Kidney (tissue), 14 donors: ENCODE data around the gene JAK1. TPM values are rescaled to one million over a fixed set of nuclear protein-coding genes. Genes with fewer than 3 reads are reported as not detected.

Experiments
- DNase-seq, 5 donors: peaks; one replicate each; pipeline ENCODE4 v3.0.0-alpha.2; 2013 to 2020
- FAIRE-seq: peaks from 2 replicates; lab custom pipeline; 2012; peaks lifted over from hg19 to GRCh38; lab: Jason Lieb, UNC
- H3K27ac ChIP-seq, 2 donors: one replicate each; pipeline ENCODE4 v1.7.0; 2013; ENCODE audit warnings: low read depth in 2 of 2, low read length in 2 of 2, inconsistent platforms in 1 of 2
- H3K27me3 ChIP-seq: one replicate; pipeline ENCODE4 v1.7.1; 2013; ENCODE audit warnings: low read length, inconsistent platforms; ENCODE audit not compliant: control insufficient read depth, insufficient read depth
- H3K36me3 ChIP-seq, 3 donors: one replicate each; pipeline versions ENCODE4 v1.7.0 to v1.7.1; 2013; ENCODE audit warnings: low read length in 3 of 3, control low read depth in 1 of 3, inconsistent platforms in 1 of 3; ENCODE audit not compliant: insufficient read depth in 3 of 3, control insufficient read depth in 2 of 3
- H3K4me1 ChIP-seq, 3 donors: one replicate each; pipeline versions ENCODE4 v1.7.0 to v1.7.1; 2013; ENCODE audit warnings: low read length in 3 of 3, inconsistent platforms in 1 of 3, low read depth in 1 of 3; ENCODE audit not compliant: control insufficient read depth in 2 of 3, insufficient read depth in 2 of 3
- H3K4me3 ChIP-seq, 3 donors: one replicate each; pipeline versions ENCODE4 v1.7.0 to v1.8.1; 2013; ENCODE audit warnings: low read length in 3 of 3, control low read depth in 1 of 3, inconsistent platforms in 1 of 3
- H3K9ac ChIP-seq, 3 donors: one replicate each; pipeline versions ENCODE4 v1.7.0 to v1.7.1; 2013; ENCODE audit warnings: low read length in 3 of 3, control low read depth in 1 of 3, inconsistent platforms in 1 of 3
- H3K9me3 ChIP-seq, 3 donors: one replicate each; pipeline versions ENCODE4 v1.7.0 to v1.7.1; 2013; ENCODE audit warnings: low read length in 3 of 3, control low read depth in 1 of 3, inconsistent platforms in 1 of 3; ENCODE audit not compliant: control insufficient read depth in 2 of 3, insufficient read depth in 1 of 3
- intact Hi-C: fragments of 100-400 bp; cut with DNase I; formaldehyde crosslinking; loops from one replicate; pipeline ENCODE4 v1.11.1; 2022
- polyA plus RNA-seq: library from polyadenylated mRNA; stranded (reverse); fragments of 350-450 nt; fragmentation: Illumina TruSeq; extraction: RNeasy Lipid Tissue Mini Kit (QIAGEN cat#74804); gene quantifications from one replicate; pipeline ENCODE4 v1.2.3, GENCODE V29; 2014; ENCODE audit warnings: low read depth, low replicate concordance; ENCODE audit not compliant: insufficient read depth
- total RNA-seq: library from RNA; stranded (reverse); fragmentation: NEBNext Ultra II Directional; extraction: Animal tissue kit (Norgen Biotek cat#: 25700); gene quantifications from one replicate; pipeline ENCODE4 v1.2.1, GENCODE V29; 2021
- TF ChIP-seq, protein P1 (sequence below): IDR thresholded peaks from 3 replicates; pipeline ENCODE4 v1.5.1; 2012; ENCODE audit warnings: mild to moderate bottlenecking, moderate library complexity, borderline replicate concordance; ENCODE audit not compliant: insufficient read depth; ENCODE audit errors: extremely low read depth
- donor health status: control.
- donor health status: control.
- donor health status: control.
- donor health status: control.
- donor health status: control.
- donor health status: DM: yes; HTN: yes; CAD: no.
- donor health status: Normal renal cell carcinoma (clear cell type).

JAK1 gene
- total and polyA plus RNA-seq, 2 donors from 2014 or later: 33.6 to 173 TPM

DNA sequence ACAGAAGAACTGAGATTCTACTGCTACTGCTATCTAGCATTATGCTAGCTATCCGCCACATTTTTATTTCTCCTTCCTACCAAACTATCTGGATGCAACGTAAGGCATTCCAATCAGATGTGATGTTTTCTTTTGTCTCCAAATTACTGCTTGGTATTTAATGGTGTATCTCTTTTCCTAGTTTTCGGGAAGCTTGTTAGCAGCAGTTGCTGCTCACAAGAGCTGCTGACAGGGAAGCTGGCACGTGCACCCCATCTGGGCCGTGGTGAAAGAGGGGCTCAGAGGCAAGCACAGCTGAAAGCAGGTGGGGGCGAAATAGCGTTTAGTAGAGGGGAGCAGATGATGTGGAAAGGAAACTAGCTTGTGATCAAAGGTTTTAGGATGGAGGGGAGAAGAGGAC, 57.3 kb downstream of the JAK1 start:
- no peaks in the 10 kb centered on the region for H3K9me3 ChIP-seq
- H3K27me3 ChIP-seq: no peaks in the 10 kb centered on the region
- intact Hi-C loops: no loop called here
- FAIRE-seq: no peak
- TF ChIP-seq, protein P1, sequence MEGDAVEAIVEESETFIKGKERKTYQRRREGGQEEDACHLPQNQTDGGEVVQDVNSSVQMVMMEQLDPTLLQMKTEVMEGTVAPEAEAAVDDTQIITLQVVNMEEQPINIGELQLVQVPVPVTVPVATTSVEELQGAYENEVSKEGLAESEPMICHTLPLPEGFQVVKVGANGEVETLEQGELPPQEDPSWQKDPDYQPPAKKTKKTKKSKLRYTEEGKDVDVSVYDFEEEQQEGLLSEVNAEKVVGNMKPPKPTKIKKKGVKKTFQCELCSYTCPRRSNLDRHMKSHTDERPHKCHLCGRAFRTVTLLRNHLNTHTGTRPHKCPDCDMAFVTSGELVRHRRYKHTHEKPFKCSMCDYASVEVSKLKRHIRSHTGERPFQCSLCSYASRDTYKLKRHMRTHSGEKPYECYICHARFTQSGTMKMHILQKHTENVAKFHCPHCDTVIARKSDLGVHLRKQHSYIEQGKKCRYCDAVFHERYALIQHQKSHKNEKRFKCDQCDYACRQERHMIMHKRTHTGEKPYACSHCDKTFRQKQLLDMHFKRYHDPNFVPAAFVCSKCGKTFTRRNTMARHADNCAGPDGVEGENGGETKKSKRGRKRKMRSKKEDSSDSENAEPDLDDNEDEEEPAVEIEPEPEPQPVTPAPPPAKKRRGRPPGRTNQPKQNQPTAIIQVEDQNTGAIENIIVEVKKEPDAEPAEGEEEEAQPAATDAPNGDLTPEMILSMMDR: no peak
- no peak for DNase-seq
- no peak overlapping the region for H3K4me3 ChIP-seq
- H3K27ac ChIP-seq: no peak overlapping the region
- no peaks in the 10 kb centered on the region for H3K36me3 ChIP-seq
- peaks cover 0 to 11% (median 10%) of the 10 kb centered on the region in 3 donors for H3K4me1 ChIP-seq
- H3K9ac ChIP-seq: no peak overlapping the region

DNA sequence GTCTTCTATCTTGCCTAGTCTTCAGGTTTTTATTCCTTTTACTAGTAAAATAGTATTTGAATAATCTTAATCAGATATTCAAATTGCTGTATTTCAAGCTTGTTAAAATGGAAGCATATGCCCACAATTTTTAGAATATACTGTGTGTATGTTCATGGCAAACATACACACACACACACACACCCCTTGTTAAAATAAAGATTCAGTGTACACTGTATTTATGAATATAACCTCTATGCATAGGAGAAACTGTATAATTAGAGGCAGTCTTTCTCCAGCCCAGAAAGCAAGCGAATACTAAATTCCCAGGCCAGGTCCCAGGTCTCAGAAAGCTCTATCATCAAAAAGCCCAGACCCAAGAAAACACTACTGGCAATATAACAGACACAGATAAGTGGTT, 57.8 kb downstream of the JAK1 start:
- TF ChIP-seq, protein P1: no peak
- no peak for DNase-seq
- H3K27ac ChIP-seq: no peak overlapping the region
- no peak for FAIRE-seq
- intact Hi-C loops: no loop called here
- H3K4me1 ChIP-seq: peaks cover 0 to 10% (median 8%) of the 10 kb centered on the region in 3 donors
- no peaks in the 10 kb centered on the region for H3K9me3 ChIP-seq
- H3K27me3 ChIP-seq: no peaks in the 10 kb centered on the region
- H3K4me3 ChIP-seq: no peak overlapping the region
- H3K36me3 ChIP-seq: no peaks in the 10 kb centered on the region
- H3K9ac ChIP-seq: no peak overlapping the region

DNA sequence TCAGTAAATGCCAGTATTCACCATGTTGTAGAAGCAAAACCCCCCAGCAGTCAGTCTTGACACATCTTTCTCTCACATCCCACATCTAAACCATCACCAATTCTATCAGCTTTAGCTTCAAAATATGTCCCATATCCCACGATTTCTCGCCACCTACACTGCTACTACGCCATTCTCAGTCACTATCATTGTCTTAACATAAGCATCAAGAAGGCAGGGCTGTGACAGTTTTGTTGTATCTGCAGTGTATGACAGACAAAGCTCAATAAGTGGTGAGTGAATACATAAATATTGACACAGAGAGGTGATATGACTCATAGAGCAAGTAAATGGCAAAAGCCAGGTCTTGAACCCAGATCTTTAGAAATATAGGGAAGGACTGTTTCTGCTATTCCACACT, 59.9 kb downstream of the JAK1 start:
- no peaks in the 10 kb centered on the region for H3K36me3 ChIP-seq
- H3K4me3 ChIP-seq: no peak overlapping the region
- intact Hi-C loops: no loop called here
- H3K9ac ChIP-seq: no peak overlapping the region
- H3K27me3 ChIP-seq: no peaks in the 10 kb centered on the region
- DNase-seq (no peak), FAIRE-seq (no peak)
- H3K27ac ChIP-seq: no peak overlapping the region
- peaks cover 0 to 2% (median 2%) of the 10 kb centered on the region in 3 donors for H3K4me1 ChIP-seq
- no peaks in the 10 kb centered on the region for H3K9me3 ChIP-seq
- TF ChIP-seq, protein P1: no peak

- H3K27ac ChIP-seq: no peak overlapping the region
- DNase-seq (no peak), FAIRE-seq (no peak)
- no peak overlapping the region for H3K4me3 ChIP-seq
- no peaks in the 10 kb centered on the region for H3K27me3 ChIP-seq
- peaks cover 0 to 4% (median 3%) of the 10 kb centered on the region in 3 donors for H3K4me1 ChIP-seq
- H3K9ac ChIP-seq: no peak overlapping the region
- no peaks in the 10 kb centered on the region for H3K36me3 ChIP-seq
- intact Hi-C loops: no loop called here
- TF ChIP-seq, protein P1: no peak
- no peaks in the 10 kb centered on the region for H3K9me3 ChIP-seq
Measured at GRCh38 chr1:64903593-64903992, 62.8 kb downstream of the JAK1 start.
